ENCODE measurements around the gene GSTM4.
"Not testable (repeated sequence)": the region's sequence is repeated elsewhere in the genome, so short reads cannot be mapped to it uniquely, and the experiment has no call there.

GSTM4 gene

DNA sequence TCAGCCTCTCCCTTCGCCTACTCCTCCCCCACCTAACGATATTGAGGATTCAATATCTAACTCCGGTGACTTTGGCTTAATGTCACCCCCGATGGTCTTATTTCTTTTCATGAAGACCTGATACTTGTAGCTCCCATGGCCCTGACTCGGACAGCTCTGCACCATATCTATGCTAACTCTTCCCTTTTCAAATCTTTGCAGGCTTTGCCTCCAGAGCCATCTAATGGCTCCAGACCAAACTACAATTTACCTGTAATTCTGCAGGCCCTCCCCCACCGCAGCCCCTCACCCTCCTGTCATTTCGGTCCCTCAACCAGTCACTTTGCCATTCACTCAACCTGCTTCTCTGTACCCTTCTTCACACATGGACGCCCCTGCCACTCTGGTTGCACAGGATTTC lies 48.3 kb downstream of the GSTM4 start:
- peak; percentile 1 for DNase-seq (ENCODE audit: low spot score)

DNA sequence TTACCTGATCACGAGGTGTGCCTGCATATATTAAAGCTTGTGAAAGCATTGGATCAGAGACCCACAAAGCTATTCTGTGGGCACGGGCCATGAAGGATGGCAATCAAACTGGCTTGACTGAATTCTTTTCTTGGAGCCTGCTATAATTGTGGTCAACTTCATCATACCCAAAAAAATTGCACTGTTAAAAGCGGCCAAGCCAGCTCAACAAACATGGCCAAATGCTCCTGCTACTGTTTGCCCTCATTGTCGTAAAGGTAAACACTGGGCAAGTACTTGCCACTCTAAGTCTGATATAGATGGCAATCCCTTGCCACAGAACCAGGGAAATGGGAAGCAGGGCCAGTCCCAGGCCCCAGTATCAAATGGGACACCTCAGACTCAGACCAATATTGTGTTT lies 49.5 kb downstream of the GSTM4 start:
- DNase-seq (ENCODE audit: low spot score) = no peak

DNA sequence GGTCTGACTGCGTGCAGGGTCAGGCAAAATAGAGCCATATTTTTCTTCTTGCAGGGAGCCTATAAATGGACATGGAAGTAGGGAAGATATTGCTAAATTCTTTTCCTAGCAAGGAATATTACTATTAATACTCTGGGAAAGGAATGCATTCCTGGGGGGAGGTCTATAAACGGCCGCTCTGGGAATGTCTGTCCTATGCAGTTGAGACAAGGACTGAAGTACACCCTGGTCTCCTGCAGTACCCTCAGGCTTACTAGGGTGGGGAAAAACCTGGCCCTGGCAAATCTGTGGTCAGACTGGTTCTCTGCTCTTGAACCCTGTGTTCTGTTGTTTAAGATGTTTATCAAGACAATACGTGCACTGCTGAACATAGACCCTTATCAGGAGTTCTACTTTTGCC lies 53.0 kb downstream of the GSTM4 start:
- not testable (repeated sequence) for DNase-seq (ENCODE audit: low spot score)

DNA sequence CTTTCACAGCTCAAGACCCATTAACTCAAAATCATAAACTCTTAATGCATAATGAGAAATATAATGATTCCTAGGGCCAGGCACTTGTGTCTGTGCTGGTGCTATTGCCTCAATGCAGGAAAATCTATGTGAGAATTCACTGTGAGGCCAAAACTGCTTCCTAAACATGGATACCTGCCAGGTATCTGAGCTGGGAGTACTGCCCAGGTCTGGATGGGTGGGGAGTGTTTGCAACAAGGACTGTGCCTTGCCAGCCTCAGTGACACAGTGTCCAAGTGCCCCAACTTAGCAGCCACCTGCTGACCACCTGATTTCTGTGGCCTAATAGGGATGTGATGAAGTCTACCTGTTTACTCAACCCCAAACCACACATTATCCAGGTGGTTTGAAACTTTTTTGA lies 53.9 kb downstream of the GSTM4 start:
- not testable (repeated sequence) for DNase-seq (ENCODE audit: low spot score)
